Fibroblast of pulmonary artery (primary cell): ENCODE results near the gene STAP2.

Experiments used
- DNase-seq: peaks from one replicate; pipeline ENCODE4 v3.0.0-alpha.2; 2010; ENCODE audit warnings: low read depth
- H3K4me3 ChIP-seq: replicated peaks from 2 replicates; pipeline ENCODE4 v1.5.1; 2011; ENCODE audit warnings: low read depth, mild to moderate bottlenecking, control low read depth, low read length, moderate library complexity
- TF ChIP-seq, protein P1 (sequence below): IDR thresholded peaks from 2 replicates; pipeline ENCODE4 v1.5.1; 2011; ENCODE audit warnings: mild to moderate bottlenecking, control low read depth, low read length, inconsistent platforms; ENCODE audit errors: missing control alignments

Gene STAP2

DNA sequence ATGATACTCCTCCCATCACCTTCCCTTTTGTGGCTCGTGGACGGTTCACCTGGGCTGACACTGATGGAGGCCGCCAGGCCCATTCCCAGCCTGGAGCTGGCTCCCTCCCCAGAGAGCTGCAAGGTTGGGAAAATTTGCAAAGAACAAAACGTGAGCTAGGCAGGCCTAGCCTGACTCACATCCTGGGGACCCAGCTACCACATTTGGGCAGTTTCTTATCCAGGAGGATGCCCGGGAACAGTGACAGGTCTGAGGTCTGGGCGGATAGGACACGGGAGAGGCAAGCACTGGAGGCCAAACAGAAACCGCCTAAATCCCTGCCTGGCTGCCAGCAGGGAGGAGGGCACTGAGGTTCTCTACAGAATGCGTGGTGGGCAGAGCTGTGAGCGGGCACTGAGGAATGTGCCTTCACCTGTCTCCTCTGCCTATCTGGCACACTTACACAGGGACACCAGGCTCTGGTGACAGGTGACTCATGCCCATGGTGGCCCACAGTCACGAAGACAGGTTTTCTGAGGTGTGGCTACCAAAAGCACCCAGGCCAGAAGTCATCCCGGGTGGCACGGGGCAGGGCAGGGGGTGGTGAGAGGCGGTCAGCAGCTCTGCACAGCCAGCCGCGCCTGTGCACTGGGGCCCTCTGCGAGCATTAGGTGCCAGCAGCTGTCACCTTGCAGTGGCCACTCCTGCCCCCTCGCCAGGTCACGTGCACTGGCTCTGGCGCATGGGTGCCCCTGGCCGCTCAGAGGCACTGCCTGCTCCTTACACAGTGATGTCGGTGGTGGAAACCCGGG, 38.6 kb upstream of the STAP2 start:
- TF ChIP-seq, protein P1, sequence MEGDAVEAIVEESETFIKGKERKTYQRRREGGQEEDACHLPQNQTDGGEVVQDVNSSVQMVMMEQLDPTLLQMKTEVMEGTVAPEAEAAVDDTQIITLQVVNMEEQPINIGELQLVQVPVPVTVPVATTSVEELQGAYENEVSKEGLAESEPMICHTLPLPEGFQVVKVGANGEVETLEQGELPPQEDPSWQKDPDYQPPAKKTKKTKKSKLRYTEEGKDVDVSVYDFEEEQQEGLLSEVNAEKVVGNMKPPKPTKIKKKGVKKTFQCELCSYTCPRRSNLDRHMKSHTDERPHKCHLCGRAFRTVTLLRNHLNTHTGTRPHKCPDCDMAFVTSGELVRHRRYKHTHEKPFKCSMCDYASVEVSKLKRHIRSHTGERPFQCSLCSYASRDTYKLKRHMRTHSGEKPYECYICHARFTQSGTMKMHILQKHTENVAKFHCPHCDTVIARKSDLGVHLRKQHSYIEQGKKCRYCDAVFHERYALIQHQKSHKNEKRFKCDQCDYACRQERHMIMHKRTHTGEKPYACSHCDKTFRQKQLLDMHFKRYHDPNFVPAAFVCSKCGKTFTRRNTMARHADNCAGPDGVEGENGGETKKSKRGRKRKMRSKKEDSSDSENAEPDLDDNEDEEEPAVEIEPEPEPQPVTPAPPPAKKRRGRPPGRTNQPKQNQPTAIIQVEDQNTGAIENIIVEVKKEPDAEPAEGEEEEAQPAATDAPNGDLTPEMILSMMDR, result no peak
- DNase-seq, result no peak
- H3K4me3 ChIP-seq, result no peak overlapping the region

DNA sequence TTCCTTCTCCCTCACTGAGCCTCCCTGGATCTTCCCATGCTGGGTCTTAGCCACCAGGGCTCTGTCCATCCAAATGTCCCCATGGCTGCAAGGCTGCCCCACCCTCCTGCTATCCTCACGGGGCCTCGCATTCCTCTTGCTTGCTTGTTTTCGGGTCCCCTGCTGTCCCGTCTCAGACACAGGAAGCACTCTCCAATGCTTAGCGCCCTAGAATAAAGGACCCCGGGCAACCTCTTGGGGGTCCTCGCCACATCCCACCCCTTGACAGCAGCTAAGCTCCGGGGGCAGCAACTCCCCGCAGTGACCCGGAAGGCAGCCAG, 38.0 kb upstream of the STAP2 start:
- no peak overlapping the region for H3K4me3 ChIP-seq
- DNase-seq, result no peak
- TF ChIP-seq, protein P1, result no peak

DNA sequence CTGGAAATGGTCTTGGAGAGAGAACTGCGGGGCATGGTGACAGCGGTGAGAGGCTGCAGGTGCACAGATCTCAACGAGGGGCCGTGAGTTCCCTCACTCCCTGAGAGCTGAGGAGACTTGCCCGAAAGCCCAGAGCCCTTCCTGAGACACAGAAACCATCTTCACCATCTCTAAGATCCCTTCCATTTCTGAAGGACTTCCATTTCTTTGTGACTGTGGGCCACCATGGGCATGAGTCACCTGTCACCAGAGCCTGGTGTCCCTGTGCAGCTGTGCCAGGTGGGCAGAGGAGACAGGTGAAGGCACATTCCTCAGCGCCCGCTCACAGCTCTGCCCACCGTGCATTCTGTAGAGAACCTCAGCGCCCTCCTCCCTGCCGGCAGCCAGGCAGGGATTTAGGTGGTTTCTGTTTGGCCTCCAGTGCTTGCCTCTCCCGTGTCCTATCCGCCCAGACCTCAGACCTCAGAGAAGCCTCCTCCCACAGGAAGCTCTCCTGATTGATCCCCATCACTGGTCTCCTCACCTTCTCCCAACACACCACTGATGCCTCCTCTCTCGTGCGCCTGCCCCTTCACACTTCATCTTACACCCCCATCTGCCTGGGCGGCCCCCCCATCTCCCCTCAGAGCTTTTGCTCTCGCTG, 37.5 kb upstream of the STAP2 start:
- DNase-seq, result no peak
- no peak overlapping the region for H3K4me3 ChIP-seq
- TF ChIP-seq, protein P1, result no peak

DNA sequence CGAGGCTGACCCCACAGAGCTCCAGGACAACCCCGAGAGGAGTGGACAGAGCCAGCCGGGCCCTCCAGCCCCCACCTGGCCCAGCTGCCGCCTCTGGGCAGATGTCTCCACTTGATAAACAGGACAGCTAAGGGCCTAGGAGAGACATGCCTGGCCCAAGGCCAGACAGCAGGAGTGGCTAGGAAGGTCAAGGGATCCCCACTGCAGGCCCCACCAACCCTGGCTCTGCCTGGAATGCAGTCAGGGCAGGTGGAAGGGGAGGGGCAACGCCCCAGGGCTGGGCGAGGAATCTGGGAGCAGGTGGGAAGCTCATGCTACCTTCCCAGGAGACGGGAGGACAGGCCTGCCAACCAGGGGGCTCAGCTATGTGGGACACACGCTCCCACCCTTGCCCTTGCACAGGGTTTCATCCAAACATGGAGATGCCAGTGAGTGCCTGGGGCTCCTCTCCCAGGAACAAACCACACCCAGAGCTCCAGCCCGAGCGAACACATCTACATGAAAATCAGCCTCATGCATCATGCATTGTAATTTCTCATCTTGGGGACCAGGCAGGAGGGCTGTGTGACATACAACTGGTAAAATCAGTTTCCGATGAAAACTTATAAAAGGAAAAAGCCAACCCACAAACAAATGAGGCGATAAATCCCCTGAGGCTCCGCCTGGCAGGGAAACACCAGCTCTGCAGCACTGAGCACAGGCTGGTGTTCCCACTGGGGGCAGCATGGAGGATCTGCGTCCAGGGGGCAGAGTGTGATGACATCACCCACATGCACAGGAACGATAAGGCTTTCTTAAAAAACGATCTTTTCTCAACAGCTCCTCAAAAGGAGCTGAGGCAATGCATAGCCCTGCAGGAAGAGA, 36.8 kb upstream of the STAP2 start:
- H3K4me3 ChIP-seq, result no peak overlapping the region
- TF ChIP-seq, protein P1, result peak; percentile 55
- peak; percentile 80 for DNase-seq

DNA sequence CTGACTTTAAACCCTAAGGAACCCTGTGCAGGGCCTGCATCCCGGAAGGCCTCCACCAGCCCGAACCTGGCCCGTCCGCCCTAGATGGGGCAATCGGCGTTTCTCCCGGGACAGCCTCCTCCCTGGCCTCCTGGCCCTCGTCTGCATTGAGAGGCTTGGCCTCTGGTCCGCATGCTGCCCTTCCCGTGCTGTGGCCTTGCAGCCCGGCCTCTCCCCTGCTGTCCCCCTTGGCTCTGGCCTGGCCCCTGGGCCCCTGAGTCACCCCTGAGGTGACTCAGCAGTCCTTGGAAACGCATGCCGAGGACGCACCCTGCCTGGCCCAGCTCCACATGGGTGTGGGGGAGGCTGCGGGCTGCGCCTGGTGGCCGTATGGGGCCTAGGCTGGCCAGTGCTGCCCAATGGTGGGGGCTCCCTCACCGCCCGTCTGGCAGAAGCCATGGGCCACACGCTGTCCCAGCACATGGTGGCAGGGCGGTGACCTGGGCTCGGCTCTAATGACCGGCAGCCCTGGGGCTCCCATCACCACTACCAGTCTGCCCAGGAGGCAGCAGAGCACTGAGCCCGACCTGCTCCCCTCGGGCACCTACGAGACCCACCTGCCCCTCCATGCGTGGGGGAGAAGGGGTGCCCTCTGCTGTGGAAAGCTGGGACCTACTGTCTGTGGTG, 36.0 kb upstream of the STAP2 start:
- H3K4me3 ChIP-seq, result no peak overlapping the region
- TF ChIP-seq, protein P1, result no peak
- peak; percentile 84 for DNase-seq

DNA sequence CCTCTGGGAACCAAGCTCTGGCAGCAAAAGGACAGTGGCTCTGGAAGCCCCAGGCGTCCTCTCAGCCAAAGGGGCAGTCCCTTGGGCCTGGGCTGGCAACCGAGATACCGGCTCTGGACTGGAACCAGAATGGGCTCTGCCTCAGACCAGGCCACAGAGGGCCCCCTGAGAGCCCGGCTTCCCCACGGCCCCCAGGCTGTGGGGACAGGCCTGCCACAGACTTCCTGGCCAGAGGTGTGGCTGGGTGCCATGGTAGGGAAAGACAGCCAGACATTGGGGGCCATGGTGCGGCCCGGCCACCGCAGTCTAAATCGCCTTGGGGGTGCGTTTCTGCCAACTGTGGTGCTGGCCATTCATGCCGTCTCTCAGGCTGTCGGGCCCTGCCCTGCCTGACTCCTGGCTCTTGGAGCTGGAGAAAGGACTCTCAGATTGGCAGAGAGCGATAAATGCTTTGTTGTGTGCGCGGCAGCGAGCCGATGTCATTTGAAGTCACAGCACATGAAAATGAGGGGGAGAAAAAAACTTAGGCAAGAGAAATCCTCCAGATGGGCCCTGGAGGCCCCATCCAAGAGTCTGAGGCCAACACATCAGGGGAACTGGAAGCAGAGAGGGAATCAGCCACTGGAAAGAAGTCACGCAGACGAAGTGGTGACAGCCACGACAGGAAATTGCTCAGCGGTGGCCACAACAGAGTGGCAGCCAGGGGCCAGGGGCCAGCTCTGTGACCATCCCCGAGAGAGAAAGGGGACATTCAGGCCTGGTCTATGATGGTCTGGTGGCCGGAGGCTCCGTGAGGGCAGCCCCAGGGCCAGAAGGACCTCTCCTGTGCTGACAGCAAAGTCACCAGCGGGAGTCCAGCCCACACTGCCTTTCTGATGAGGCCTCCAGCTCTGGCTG, 35.2 kb upstream of the STAP2 start:
- peak; percentile 45 for DNase-seq
- no peak overlapping the region for H3K4me3 ChIP-seq
- TF ChIP-seq, protein P1, result no peak
